Stimulated activated naive CD8-positive, alpha-beta T cell treated with anti-CD3 and anti-CD28 coated beads, Interleukin-15, Interleukin-2, amounts not matched to agents 100 ng/mL and 50 ng/mL, for 24 hours (primary cell): ENCODE results near the gene ZNF516.

Experiments
- H3K27ac Mint-ChIP-seq: one replicate; pipeline ENCODE4 v1.8.0; 2021; ENCODE audit warnings: mild to moderate bottlenecking, mixed read lengths
- H3K27me3 Mint-ChIP-seq: one replicate; pipeline ENCODE4 v1.8.0; 2021; ENCODE audit warnings: mixed read lengths
- H3K36me3 Mint-ChIP-seq: one replicate; pipeline ENCODE4 v1.8.0; 2021; ENCODE audit warnings: low read depth, mixed read lengths
- H3K4me1 Mint-ChIP-seq: one replicate; pipeline ENCODE4 v1.8.0; 2021; ENCODE audit warnings: low read depth, mixed read lengths
- H3K4me3 Mint-ChIP-seq: one replicate; pipeline ENCODE4 v1.8.0; 2021; ENCODE audit warnings: mild to moderate bottlenecking, mixed read lengths
- H3K9me3 Mint-ChIP-seq: one replicate; pipeline ENCODE4 v1.8.0; 2021; ENCODE audit warnings: mixed read lengths

The ZNF516 gene

DNA sequence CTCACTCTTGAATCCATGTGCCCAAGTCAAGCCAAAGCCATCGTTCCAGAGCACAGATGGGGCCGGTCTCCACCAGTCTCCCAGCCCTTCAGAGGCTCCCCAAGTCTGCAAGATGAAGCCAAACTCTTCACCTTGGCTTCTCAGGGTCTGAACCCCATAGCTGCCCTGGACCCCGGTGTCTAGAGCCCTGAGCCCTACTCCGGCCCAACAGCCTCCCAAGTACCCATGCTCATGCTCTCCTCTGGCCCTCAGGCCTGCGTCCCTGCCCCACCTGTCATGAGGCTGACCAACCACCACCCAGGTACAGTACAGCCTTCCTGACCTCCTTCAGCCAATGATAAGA, 46.0 kb downstream of the ZNF516 start:
- Mint-ChIP-seq H3K27me3 (no peaks in the 10 kb centered on the region), H3K36me3 (no peaks in the 10 kb centered on the region), H3K9me3 (no peaks in the 10 kb centered on the region), H3K4me1 (peaks cover 57% of the 10 kb centered on the region), H3K27ac (no peak overlapping the region), H3K4me3 (no peak overlapping the region)

DNA sequence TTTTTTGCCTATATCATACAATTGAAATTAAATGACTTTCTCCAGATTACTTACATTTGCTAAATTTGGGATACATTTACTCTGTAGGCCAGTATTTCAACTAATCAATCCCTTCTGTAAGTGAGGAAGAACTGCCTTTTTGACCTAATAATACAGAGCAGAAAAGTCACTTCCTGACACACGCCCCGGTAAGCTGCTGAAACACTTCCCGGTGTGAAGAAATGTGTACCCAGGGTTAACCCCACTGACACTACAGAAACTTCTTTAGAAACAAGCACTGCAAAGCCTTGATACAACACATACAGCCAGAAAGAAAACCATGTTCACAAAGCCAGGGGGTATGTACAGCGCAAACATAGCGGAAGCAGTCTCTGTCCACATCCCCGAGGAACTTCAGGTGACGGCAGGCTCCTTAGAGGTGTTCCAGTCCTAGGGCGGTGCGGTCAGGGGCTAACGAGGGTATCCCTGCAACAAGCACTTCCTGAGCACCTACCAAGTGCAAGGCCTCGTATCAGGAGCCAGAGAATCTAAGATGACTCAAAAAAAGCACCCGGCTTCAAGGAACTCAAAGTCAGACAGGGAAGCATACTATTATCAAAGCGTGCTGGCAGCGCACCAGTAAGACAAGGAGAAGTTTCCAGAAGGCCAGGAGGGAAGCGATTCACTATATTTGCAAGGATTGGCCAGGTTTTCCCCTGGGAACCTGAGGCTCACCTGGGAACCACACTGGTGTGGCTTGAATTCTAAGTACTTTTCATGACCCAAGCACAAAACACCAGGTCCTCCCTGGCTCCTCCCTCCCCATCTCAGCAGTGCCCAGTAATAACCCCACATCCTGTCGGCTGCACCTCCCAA, 46.6 kb downstream of the ZNF516 start:
- no peaks in the 10 kb centered on the region for H3K9me3 Mint-ChIP-seq
- no peaks in the 10 kb centered on the region for H3K36me3 Mint-ChIP-seq
- H3K27me3 Mint-ChIP-seq = no peaks in the 10 kb centered on the region
- H3K4me3 Mint-ChIP-seq = no peak overlapping the region
- no peak overlapping the region for H3K27ac Mint-ChIP-seq
- H3K4me1 Mint-ChIP-seq = peaks cover 57% of the 10 kb centered on the region

DNA sequence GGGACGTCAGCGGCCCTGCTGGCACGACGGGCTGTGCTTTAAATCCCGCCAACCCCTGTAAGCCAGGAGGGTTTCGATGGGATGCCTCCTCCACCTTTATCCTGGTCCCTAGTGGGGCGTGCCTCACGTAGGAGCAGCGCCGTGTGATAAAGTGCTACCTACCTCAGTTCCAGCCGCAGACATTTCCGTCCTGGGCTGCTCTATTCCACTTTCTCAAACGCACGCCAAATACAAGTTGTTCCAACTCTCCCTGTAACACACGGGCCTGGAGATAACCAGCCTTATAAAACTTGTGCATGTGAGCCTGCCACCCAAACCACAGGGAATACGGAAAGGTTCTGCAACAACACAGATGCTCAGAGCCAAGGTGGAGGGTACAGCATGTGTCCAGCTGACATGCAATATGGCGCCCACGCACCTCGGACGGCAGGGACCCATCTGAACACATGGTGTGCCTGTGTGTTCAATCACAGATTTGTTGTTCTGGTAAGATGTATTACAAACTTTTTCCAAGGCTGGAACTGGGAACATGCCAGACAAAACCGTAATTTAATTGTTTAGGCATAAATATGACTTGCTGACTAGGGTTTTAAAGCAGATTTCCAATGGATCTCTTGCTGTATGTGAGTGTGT, 47.7 kb downstream of the ZNF516 start:
- Mint-ChIP-seq H3K36me3 (no peaks in the 10 kb centered on the region), H3K9me3 (no peaks in the 10 kb centered on the region), H3K27ac (no peak overlapping the region), H3K4me3 (no peak overlapping the region), H3K27me3 (no peaks in the 10 kb centered on the region), H3K4me1 (peaks cover 46% of the 10 kb centered on the region)

DNA sequence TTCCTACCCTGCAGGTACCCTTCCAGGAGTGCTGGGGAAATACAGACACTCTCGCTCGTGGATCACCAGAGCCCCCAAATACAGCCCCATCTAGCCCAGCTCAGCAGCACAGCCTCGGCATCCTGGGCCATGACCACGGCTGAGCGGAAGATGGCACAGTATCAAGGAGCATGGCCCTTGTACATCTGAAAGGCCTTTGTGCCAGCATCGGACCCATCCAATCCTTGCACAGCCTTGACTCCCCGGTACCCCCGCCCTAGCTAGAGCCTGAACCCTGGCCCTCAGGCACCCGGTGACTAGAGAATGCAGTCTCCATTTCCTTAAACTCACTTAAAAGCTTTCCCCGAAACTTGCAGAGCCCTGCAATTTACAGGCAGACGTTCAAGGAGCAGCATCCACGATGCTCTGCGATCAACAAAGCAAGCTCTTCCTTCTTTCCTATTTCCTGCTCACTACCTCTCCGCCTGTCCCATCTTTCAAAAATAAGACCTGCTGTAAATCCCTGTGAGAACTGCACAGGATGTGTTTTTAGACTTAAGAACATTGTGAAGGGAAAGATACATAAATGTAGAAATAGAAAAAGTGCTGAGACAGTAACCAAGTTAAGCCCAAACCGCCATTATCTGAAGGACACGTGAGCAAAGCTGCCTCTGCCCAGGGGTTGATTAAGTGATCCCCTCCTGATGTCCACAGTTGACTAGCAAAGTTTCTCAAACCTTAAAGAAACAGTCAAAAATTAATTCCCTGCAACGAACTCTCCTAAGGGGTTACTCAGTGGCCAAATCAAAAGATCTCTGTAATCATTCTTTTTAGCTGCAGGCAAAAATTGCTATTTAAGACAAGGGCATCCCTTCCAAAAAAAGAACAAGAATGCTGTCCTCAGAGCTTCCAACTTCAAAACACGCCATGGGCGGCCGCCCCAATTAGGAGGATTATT, 48.5 kb downstream of the ZNF516 start:
- no peaks in the 10 kb centered on the region for H3K36me3 Mint-ChIP-seq
- H3K4me3 Mint-ChIP-seq = no peak overlapping the region
- no peaks in the 10 kb centered on the region for H3K9me3 Mint-ChIP-seq
- no peak overlapping the region for H3K27ac Mint-ChIP-seq
- no peaks in the 10 kb centered on the region for H3K27me3 Mint-ChIP-seq
- peaks cover 38% of the 10 kb centered on the region for H3K4me1 Mint-ChIP-seq

DNA sequence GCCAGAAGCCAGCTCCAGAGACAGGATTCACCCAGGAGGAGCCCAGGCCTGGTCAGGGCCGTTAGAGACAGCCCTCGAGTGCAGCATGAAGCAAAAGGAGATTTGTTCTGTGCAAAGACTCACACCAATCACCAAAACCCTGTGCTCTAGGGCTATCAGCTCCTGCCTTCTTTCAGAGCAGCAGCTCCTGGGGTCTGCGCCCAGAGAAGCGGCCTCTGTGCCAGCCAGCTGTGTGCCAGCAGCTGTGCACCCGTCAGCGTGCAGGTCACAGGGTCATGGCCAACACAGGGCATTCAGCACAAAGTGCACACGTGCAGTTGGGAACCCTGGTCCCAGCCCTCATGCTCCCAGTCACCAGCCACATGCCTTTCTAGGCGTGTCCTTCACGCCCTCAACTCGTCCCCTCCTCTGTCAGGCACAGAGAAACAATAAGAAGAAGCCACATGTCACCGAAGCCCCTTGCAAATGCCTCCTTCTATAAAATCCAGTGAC, 49.3 kb downstream of the ZNF516 start:
- Mint-ChIP-seq H3K27me3 (no peaks in the 10 kb centered on the region), H3K9me3 (no peaks in the 10 kb centered on the region), H3K36me3 (no peaks in the 10 kb centered on the region), H3K4me3 (no peak overlapping the region), H3K4me1 (peaks cover 33% of the 10 kb centered on the region), H3K27ac (no peak overlapping the region)

DNA sequence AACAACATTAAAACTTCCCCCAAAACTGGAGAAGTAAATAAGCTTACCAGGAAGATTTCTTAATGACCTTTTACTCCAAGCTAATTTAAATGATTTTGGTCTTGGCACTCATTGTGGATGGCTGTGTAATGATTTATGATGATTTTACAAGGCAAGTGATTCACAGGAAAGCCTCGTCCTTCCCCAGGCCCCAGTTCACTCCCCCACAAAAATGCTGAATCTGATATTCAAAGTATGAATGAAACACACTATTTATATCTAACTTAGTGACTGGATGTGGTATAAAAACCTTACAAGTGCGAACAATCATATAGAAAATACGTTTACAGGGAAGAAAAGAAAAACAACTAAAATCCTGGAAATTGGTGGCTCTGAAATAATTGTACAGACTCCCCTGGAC, 49.8 kb downstream of the ZNF516 start:
- Mint-ChIP-seq H3K4me1 (peaks cover 28% of the 10 kb centered on the region), H3K4me3 (no peak overlapping the region), H3K9me3 (no peaks in the 10 kb centered on the region), H3K27me3 (no peaks in the 10 kb centered on the region), H3K36me3 (no peaks in the 10 kb centered on the region), H3K27ac (no peak overlapping the region)

DNA sequence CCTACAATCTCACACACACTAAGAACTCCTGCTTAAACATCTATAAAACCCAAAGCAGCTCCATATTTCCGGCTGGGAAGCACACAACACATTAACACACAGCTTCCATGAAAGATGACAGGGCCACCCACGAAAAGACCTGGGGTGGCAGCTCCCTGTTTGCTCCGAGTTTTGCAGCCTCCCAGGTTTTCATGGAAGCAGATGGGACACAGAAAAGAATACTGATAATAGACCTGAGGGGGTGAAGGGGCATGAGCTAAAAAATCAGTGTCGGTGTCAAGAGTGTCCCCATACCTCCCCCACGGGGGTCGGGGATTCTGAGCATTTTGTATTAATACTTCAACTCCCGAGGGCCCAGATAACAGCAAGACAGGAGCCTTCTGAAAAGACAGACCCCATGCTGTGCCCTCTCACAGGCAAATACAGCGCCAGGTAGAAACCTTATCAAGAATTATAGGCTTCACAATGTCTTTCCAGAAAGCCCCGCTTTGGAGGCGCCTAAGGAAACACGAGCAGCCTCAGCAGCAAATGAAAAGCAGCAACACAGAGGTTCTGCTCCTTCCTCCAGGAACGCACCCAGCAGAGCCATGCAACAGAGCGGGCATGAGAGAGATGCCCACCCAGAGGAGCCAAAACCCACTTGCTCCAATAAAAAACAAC, 50.5 kb downstream of the ZNF516 start:
- H3K4me3 Mint-ChIP-seq = no peak overlapping the region
- no peak overlapping the region for H3K27ac Mint-ChIP-seq
- H3K9me3 Mint-ChIP-seq = no peaks in the 10 kb centered on the region
- no peaks in the 10 kb centered on the region for H3K27me3 Mint-ChIP-seq
- H3K4me1 Mint-ChIP-seq = peaks cover 21% of the 10 kb centered on the region
- H3K36me3 Mint-ChIP-seq = no peaks in the 10 kb centered on the region

DNA sequence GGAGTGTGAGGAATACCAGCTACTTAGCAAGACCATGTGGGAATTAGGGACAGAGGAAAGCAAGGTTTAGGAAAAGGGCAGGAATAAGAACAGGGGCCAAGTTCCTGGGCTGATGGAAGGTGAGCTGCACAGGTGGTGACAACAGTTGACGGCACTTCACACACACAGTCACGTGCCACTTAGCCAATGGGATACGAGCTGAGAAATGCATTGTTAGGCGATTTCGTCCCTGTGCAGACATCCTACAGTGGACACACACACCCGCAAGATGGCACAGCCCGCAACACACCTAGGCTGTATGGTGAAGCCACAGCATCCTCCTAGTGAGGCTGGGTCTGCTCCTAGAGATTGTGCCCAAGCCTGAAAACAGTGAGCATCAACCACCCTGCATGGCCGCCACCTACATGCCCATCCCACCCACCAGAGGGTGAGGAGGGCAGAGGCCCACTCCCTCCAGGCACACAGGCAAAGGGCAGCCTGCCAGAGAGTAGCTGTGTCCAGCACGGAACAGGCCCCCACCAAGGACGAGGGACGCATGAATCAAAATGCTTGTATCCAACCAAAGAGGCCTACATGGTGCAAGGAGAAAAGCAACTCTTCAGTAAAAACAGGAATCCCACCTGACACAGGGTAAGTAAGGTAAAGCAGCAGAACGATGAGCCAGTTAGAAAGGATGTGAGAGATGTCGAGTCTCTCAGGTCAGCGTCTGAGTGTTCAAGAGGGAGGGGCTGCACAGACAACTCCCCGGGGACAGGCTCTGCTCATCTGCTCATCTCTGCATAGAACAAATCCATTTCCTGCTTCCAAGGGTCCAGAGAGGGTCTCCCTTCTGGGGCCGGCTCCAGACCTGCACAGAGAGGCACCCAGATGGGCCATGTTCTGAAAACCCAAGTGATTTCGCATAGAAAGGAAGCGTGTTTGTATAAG, 51.3 kb downstream of the ZNF516 start:
- Mint-ChIP-seq H3K4me3 (no peak overlapping the region), H3K36me3 (no peaks in the 10 kb centered on the region), H3K27ac (no peak overlapping the region), H3K4me1 (peaks cover 13% of the 10 kb centered on the region), H3K9me3 (no peaks in the 10 kb centered on the region), H3K27me3 (no peaks in the 10 kb centered on the region)

DNA sequence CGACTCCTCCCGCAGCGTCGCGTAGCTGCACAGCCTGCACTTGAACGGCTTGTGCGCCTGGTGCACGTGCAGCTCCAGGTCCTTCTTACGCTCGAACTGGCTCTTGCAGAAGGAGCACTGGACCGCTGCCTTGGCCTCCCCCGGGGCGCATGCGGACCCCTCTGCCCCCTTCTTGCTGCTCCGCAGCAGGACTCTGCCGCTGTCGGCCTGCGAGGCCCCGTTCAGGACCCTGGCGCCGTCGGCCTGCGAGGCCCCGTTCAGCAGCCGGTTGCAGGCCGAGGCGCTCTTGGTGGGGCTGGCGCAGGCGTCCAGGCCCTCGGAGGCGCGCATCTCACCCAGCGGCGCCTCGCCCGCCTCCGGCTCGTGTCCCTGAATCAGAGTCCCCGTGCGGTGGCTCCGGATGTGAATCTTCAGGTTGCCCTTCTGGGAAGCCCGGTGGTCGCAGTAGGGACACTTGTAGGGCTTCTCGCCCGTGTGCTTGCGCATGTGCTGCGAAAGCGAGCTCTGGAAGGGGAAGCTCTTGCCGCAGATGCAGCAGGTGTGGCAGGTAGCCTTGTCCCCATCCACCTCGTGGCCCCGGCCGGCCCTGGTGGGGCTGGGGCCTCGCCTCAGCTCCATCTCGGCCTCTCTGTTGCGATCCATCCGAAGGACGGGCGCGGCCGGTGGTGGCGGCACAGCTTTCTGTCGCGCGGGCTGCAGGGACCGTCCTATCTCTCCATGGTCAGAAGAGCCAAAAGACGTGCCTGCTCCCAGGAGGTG, 52.5 kb downstream of the ZNF516 start:
- Mint-ChIP-seq H3K27me3 (no peaks in the 10 kb centered on the region), H3K36me3 (peaks cover 4% of the 10 kb centered on the region), H3K4me1 (peaks cover 6% of the 10 kb centered on the region), H3K4me3 (no peak overlapping the region), H3K27ac (no peak overlapping the region), H3K9me3 (no peaks in the 10 kb centered on the region)

DNA sequence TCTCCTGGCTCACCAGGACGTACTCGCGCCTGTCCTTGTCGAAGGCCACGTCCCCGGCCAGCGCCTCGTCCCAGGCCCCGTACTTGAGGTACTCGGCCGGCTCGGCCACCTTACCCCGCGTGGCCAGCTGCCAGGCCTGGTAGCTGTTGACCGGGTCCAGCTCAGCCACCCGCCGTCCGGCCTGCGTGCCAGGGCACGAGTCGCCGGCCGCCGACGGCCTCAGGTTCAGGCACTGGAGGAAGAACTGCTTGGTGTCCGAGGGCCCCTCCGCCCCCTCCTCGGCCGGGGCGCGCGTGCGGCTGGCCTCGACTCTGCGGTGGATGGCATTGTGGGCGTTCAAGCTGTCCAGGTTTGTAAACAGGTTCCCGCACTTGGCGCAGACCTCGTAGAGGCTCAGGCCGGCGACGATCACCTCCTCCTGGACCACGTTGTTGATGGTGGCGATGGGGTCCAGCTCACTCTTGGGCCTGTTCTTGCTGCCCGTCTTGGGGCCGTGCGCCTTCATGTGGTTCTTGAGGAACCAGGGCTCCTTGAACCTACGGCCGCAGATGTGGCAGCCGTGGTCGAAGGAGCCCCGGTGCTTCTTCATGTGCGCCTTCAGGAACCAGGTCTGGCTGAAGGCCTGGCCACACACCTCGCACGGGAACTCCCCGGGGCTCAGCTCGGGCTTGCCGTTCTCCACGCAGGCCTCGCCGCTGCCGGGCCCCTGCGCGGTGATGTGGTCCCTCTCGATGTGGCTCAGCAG, 53.2 kb downstream of the ZNF516 start:
- Mint-ChIP-seq H3K27ac (no peak overlapping the region), H3K4me3 (no peak overlapping the region), H3K4me1 (peaks cover 6% of the 10 kb centered on the region), H3K36me3 (peaks cover 7% of the 10 kb centered on the region), H3K27me3 (no peaks in the 10 kb centered on the region), H3K9me3 (no peaks in the 10 kb centered on the region)

DNA sequence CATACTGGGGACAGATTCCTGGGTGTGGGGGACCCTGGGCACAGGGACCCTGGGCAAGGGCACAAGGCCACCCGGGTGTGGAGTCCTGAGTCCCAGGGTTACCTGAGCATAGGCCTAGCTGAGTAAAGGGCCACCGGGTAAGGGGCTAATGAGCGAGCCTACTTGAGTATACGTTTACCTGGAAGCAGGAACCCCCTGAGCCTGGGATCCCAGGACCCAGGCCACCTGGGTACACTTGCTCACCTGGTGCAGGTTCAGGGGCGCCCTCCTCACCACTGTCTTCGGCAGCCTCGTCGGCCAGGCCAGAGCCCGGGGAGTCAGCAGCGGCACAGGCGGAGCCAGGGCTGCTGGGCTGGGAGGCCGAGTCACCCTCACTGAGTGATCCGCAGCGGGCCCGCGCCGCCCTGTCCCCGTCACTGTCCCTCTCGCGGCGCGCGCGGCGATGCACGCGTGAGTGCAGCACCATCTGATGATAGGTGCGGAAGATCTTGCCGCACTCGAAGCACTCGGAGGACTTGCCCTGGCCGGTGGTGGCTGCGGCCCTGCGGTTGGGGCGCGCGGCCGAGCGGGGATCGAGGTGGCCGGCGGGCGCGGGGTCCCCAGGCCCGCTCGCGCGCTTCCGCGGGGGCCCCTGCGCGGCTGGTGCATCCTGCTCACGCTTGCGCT, 53.9 kb downstream of the ZNF516 start:
- Mint-ChIP-seq H3K4me3 (no peak overlapping the region), H3K27ac (no peak overlapping the region), H3K27me3 (no peaks in the 10 kb centered on the region), H3K4me1 (peaks cover 6% of the 10 kb centered on the region), H3K9me3 (no peaks in the 10 kb centered on the region), H3K36me3 (peaks cover 7% of the 10 kb centered on the region)

DNA sequence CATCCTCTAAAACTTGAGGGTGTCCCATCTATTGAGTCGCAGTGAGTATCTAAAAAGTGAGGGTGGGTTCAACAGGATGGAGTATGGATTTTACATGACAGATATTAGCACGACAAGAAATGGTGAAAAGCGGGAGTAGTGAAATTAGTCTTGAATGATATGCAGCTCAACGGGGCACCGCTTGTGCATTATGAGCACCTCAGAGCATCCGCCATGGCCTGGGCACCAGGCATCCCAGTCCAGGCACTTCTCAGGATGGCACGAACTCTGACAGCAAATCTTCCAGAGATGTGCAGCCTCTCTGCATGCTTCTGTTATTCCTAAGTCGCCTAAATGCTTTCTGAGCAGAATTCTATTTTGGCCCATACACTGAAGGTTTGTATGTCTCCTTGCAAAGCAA, 57.1 kb downstream of the ZNF516 start:
- Mint-ChIP-seq H3K27ac (no peak overlapping the region), H3K4me3 (no peak overlapping the region), H3K9me3 (no peaks in the 10 kb centered on the region), H3K27me3 (no peaks in the 10 kb centered on the region), H3K36me3 (peaks cover 7% of the 10 kb centered on the region), H3K4me1 (no peaks in the 10 kb centered on the region)
